Left kidney (tissue), 8 donors: Measurements from ENCODE around the gene CADM2. TPM values are rescaled to one million over a fixed set of nuclear protein-coding genes. Genes with fewer than 3 reads are reported as not detected.
"Not testable (repeated sequence)": the region's sequence is repeated elsewhere in the genome, so short reads cannot be mapped to it uniquely, and the experiment has no call there.

Experiments
- DNase-seq: peaks from one replicate; pipeline ENCODE4 v3.0.0-alpha.2; 2013
- long read RNA-seq, 8 donors: transcript quantifications; one replicate each; lab custom pipeline, GENCODE V29; 2026
- polyA plus RNA-seq: library from polyadenylated mRNA; unstranded; fragments of 120-200 nt; gene quantifications from one replicate; pipeline ENCODE4 v1.2.1, GENCODE V29; 2013; ENCODE audit not compliant: insufficient read length

Gene CADM2
- 0.52 TPM for polyA plus RNA-seq
- long read RNA-seq, donor 1 = 0 reads
- long read RNA-seq, donor 2 = 0 reads
- long read RNA-seq, donor 3 = 0 reads
- long read RNA-seq, donor 4 = 0 reads
- long read RNA-seq, donor 5 = 0 reads
- long read RNA-seq, donor 6 = 0 reads
- long read RNA-seq, donor 7 = 0 reads
- long read RNA-seq, donor 8 = 0 reads

GRCh38 chr3:84958495-84959469, at the start of gene CADM2:
TSS of gene CADM2 (plus strand) at chr3:84958989.
- DNase-seq = peak; percentile 89

DNA sequence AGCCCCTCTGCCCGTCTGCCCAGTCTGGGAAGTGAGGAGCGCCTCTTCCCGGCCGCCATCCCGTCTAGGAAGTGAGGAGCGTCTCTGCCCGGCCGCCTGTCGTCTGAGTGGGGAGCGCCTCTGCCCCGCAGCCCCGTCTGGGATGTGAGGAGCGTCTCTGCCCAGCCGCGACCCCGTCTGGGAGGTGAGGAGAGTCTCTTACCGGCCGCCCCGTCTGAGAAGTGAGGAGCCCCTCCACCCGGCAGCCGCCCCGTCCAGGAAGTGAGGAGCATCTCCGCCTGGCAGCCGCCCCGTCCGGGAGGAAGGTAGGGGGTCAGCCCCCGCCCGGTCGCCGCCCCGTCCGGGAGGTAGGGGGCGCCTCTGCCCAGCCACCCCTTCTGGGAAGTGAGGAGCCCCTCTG, 40.2 kb upstream of the CADM2 start:
- not testable (repeated sequence) for DNase-seq

GRCh38 chr3:84922682-84923081, 36.1 kb upstream of the CADM2 start:
- no peak for DNase-seq

DNA sequence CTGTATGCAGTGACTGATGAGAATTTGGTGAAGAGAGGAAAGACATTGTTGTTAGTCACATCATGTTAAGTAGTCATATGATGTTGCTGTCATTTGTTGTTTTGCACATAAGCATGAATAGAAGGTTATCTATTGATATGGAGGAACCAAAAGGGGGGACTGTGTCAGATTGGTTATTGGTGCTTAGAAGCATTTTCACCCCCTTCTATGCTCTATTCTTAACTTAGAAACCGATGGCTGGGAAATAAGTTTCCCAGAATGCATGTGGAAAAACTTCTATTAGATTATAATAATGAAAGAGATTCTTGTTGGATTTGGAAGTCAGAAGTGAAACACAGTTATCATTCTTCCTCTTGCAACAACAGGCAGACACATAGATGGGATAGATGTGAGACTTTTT, 33.2 kb upstream of the CADM2 start:
- no peak for DNase-seq

- DNase-seq = no peak
Measured at GRCh38 chr3:84943379-84943778, 15.4 kb upstream of the CADM2 start.

DNA sequence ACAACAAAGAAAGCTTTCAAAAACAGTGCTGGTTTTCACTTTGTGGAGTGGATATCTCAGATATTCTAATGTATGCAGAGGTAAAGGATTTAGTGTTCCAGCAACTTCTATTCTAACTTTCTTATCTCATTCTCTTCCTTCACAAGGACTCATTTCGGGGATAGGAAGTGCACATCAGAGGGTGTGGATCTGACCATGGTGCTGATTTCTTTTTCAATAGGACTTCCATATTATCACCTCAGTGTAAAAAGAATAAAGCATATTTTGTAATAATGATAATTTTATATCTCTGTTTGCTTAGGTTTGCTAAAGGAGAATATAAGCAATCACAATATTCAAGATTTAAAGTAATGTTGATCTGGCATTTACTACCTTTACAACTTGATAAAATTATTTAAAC, 12.5 kb upstream of the CADM2 start:
- DNase-seq = no peak

- no peak for DNase-seq
Measured at GRCh38 chr3:84959470-84960271, 882 bp downstream of the CADM2 start.

- DNase-seq = no peak
Measured at GRCh38 chr3:84960581-84960980, 1.8 kb downstream of the CADM2 start.

DNA sequence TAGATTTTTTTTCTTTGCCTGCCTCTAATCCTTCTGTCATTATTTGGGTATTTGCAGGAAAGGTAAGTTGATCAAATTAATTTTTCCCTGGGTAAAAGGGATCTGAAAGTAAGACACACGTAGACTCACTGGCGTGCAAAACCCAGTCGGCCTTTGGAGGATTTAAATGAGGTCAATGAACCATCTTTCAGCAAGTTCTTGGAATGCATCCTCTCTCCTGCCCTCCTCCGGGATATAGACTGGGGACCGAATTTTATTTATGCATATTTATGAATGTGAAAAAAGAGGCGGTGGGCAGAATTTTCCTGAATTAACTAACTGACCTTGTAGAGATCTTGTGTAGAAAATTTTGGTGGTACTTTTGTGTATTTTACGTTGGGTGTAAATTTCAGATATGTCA, 2.2 kb downstream of the CADM2 start:
- DNase-seq = no peak

GRCh38 chr3:84961521-84962255, 2.9 kb downstream of the CADM2 start:
- DNase-seq = no peak

- DNase-seq = no peak
Measured at GRCh38 chr3:84962415-84962814, 3.6 kb downstream of the CADM2 start.

GRCh38 chr3:84963137-84963536, 4.3 kb downstream of the CADM2 start:
- no peak for DNase-seq

DNA sequence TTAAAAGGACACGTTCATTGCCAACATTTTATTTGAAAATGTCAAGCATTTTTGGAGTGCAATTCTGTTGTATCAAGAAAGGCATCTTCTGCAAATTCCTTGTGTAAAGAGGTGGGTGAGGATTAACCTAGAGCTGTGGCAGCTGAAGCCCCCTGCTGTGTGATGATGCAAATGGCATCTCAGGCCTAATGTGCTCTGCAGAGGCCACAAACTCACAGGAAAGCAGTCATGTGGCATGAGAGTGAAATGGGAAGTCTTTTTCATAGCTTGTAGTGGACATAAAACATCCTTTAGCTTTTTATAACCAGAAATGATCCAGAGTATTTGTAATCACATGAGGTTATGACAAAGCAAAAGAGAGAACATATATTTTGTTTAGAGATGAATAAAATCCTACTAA, 6.4 kb downstream of the CADM2 start:
- no peak for DNase-seq

DNA sequence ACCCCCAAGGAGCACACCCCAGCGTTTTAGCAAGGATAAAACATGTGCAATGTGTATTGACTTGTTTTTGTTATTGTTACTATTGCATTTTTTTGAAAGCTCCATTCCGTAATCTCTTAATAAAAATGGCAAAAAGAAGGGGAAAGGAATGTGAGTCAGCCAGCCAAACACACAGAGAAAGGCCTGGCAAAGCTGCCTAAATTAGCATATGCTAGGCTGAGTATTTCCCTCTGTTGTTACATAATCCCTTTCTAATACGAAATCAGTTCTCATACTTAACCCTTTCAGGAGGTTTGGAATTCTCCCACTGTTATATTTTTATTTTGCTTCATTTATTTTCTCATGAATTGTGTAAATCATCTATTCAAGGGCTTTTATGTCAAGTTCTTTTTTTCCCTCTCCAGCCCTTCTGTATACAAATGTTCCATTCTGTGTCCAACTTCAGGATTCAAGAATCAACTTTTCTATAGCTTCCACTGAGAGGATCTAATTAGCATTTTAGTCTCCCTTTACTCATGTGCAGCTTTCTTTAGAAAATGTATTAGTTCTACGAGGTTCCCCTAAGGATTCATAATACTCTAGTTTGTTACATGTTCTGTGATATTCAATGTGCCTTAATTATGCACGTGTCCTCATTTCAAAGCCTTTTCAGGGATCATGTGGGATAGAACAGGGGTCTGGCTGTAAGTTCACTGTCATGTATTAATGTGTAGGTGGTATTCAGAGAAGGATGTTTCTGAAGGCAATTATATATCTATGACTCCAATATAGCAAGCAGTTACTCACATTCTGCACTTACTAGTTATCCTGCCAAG, 9.2 kb downstream of the CADM2 start:
- DNase-seq = no peak

DNA sequence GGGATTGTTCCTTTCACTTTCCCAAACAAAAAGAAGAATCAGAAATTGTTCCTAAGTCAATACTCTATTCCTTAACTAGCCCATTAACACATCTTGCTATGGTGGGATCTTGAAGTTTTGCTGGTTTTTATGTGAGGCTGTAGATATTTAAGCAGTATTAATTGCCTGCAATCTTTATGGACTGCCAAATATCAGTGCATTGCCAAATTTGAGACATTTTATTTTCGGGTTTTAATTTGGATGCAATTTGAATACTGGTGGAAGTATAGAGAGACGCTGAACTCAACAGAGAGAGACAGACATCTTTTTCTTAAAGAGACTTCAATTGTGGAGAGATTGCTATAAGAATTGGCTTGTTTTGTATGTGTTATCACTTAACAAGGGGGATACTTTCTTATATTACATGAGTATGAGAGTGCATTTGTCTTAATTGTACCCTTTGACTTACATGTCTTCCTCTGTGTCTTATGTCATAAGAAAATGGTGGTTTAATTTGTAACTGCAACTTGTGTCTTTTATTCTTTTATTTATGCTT, 10.0 kb downstream of the CADM2 start:
- DNase-seq = no peak

- DNase-seq = no peak
Measured at GRCh38 chr3:84974347-84974746, 15.6 kb downstream of the CADM2 start.

GRCh38 chr3:84977021-84977420, 18.2 kb downstream of the CADM2 start:
- DNase-seq = no peak

GRCh38 chr3:84978843-84979242, 20.1 kb downstream of the CADM2 start:
- no peak for DNase-seq

- DNase-seq = no peak
Measured at GRCh38 chr3:84980011-84980410, 21.2 kb downstream of the CADM2 start.

DNA sequence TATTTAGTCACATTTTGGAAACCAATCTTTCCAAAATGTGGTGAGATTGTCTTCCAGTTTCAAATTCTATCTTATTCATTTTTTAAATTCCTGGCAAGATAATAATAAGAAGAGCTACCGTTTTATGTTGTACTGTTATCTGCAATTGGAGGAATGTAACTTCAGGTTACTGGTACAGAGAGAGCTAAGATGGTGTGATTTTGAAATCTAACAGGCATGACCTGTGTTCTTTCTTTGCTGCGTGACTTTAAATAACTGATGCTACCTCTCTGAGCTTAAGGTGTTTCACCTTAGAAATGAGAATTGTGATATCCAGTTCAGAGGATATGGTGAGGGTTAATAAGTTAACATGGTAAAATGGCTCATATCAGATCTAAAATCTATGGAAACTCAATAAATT, 21.7 kb downstream of the CADM2 start:
- no peak for DNase-seq

- no peak for DNase-seq
Measured at GRCh38 chr3:84983490-84983889, 24.7 kb downstream of the CADM2 start.
